GM18517 (cell line): ENCODE measurements around the gene SUCNR1.

Experiments used
- ATAC-seq: cut with Tn5 transposase; IDR thresholded peaks from one replicate; pipeline ENCODE4 v1.9.1; 2021; ENCODE audit warnings: mild to moderate bottlenecking, moderate library complexity; ENCODE audit not compliant: unreplicated experiment

Gene SUCNR1

GRCh38 chr3:151933234-151933853, 59.9 kb downstream of the SUCNR1 start:
- no peak for ATAC-seq
